CMK (cell line): Measurements from ENCODE around the gene NT5C.
"Not testable (repeated sequence)": the region's sequence is repeated elsewhere in the genome, so short reads cannot be mapped to it uniquely, and the experiment has no call there.

Experiments used
- DNase-seq: peaks from one replicate; pipeline ENCODE4 v3.0.0-alpha.2; 2010; ENCODE audit warnings: low read depth

The NT5C gene

DNA sequence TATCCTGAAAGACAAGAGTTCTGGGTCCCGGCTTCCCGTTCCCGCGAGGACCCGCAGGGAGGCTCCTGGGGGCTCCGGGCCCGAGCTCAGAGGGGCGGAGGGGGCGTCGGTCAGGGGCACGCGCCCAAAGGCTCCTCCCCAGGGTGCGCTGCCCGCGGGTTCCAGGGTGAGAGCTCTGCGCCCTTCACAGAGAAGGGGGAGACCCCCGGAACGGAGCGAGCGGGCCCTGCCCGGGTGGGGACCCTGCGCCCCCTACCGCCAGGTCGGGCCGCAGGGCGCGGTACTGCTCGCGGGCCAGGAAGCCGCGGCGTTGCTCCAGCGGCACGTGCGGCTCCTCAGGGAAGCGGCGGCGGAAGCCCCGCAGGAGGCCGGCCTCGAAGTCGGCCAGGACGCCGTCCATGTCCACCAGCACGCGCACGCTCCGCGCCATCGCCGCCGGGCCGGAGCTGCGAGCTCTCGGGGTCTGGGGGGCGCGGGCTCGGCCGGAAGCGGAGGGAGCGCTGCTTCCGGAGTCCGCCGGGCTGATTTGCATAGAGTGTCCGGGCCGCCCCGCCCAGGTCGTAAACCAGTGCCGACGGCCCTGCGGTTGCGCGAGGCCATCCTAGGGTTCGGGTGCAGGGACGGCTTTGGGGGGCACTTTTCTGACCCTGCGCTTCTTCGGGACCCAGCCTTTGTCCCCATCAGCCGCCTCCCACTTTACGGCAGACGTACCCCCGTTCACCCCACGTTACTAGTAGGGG lies at the start of gene NT5C:
Gene NT5C, minus strand, starts transcription at position 465 of the 740 bp plus-strand sequence. Its CDS starts 35 bp downstream, at position 430.
- peak; percentile 82 for DNase-seq

DNA sequence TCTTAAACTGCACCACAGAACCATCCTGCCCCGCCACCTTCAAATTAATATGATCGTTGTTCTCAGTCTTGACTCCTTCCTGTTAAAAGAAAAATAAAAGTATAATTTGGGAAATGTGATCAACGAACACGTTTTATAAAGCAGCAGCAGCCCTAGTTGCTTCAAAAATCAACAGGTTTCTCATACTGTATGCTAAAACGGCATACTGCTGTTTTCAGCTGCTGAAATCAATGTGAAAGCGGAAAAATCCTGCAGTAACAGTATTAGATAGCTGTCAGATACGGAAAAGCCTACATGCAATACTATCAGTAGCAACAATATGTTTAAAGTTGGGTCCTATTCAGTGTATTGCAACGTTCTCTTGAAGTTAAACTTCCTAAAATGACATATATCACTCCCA lies 49.6 kb upstream of the NT5C start:
- no peak for DNase-seq

DNA sequence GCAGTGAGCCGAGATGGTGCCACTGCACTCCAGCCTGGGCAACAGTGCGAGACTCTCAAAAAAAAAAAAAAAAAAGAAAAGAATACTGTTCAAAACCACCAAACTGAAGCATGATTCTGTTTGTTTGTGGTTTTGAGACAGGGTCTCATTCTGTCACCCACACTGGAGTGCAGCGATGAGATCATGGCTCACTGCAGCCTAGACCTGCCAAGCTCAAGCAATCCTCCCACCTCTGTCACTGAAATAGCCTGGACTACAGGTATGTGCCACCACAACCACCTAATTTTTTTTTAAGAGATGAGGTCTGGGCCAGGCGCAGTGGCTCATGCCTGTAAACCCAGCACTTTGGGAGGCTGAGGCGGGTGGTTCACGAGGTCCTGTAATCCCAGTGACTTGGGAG lies 46.9 kb upstream of the NT5C start:
- no peak for DNase-seq

DNA sequence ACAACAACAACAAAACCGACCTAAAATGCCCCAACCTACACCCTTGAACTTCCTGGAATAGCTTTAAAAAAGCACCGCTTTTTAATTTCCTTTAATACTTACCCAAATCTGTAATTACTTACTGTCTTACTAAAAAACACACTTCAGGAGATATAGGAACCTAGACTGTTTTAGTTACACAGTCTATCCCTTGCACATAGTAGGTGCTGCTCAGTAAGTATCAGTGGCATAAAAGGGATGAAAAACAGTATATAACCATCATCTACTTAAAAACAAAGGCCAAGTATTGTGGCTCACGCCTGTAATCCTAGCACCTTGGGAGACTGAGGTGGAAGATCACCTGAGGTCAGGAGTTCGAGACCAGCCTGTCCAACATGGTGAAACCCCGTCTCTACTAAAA lies 45.1 kb upstream of the NT5C start:
- no peak for DNase-seq

DNA sequence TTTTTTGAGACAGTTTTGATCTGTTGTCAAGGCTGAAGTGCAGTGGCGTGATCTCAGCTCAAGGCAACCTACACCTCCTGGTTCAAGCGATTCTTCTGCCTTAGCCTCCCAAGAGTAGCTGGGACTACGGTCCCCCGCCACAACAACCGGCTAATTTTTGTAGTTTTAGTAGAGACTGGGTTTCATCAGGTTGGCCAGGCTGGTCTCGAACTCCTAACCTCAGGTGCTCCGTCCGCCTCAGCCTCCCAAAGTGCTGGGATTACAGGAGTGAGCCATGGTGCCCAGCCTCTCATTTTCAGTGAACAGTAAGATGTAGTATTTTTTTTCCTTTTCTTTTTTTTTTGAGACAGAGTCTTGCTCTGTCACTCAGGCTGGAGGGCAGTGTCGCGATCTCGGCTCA lies 43.5 kb upstream of the NT5C start:
- no peak for DNase-seq

DNA sequence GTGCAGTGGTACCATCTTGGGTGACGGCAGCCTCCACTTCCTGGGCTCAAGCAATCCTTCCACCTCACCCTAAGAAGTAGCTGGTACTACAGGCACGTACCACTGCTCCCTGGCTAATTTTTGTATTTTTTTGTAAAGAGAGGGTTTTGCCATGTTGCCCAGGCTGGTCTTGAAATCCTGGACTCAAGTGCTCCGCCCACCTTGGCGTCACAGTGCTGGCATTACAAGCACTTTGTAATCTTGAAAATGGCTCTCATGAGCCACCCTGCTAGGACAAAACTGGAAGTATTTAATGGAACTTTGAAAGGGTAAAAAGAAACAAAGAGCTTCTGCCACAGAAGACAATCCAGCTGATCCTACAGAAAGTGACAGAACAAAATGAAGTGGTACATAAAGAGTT lies 42.0 kb upstream of the NT5C start:
- DNase-seq = no peak

DNA sequence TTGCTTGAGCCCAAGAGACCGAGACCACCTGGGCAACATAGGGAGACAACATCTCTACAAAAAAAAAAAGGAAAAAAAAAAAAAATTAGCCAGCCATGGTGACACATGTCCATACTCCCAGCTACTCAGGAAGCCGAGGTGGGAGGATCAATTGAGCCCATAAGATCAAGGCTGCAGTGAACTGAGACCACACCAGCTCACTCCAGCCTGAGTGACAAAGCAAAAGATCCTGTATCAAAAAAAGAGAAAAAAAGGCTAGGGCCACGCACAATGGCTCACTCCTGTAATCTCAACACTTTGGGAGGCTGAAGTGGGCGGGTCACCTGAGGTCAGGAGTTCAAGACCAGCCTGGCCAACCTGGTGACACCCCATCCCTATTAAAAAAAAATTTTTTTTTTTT lies 37.5 kb upstream of the NT5C start:
- DNase-seq = no peak

DNA sequence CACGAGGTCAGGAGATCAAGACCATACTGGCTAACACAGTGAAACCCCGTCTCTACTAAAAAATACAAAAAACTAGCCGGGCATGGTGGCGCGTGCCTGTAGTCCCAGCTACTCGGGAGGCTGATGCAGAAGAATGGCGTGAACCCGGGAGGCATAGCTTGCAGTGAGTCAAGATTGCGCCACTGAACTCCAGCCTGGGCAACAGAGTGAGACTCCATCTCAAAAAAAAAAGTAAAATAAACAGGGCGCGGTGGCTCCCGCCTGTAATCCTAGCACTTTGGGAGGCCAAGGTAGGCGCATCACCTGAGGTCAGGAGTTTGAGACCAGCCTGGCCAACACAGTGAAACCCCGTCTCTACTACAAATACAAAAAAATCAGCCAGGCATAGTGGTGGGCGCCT lies 33.1 kb upstream of the NT5C start:
- DNase-seq = not testable (repeated sequence)

DNA sequence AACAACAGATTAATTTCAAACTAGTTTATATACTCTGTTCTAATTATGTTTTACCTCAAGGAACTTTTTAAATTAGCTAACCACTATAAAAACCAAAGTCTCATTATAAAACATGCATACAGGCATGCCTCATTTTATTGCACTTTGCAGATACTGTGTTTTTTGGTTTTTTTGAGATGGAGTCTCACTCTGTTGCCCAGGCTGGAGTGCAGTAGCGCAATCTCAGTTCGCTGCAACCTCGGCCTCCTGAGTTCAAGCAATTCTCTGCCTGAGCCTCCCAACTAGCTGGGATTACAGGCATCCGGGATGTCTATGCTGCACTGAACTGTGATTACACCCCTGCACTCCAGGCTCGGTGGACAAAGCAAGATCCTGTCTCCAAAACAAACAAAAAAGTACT lies 31.5 kb upstream of the NT5C start:
- no peak for DNase-seq

DNA sequence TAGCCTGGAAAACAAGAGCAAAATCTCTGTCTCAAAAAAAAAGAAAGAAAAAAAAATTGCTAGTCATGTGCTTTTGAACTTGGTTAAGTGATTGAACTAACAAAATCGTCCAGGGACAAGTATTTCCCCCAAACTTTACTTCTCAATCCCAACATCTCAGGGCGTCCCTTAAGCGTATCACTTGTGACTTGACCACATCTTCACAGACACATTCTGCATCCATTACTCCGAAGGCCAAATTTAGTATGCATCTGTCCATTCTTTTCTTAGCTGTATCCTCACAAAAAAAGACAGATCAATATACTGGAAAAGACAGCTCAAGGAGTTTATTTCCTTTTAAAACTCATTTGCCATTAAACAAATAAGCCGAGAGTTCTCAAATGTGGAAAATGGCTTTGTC lies 28.7 kb upstream of the NT5C start:
- DNase-seq = no peak

DNA sequence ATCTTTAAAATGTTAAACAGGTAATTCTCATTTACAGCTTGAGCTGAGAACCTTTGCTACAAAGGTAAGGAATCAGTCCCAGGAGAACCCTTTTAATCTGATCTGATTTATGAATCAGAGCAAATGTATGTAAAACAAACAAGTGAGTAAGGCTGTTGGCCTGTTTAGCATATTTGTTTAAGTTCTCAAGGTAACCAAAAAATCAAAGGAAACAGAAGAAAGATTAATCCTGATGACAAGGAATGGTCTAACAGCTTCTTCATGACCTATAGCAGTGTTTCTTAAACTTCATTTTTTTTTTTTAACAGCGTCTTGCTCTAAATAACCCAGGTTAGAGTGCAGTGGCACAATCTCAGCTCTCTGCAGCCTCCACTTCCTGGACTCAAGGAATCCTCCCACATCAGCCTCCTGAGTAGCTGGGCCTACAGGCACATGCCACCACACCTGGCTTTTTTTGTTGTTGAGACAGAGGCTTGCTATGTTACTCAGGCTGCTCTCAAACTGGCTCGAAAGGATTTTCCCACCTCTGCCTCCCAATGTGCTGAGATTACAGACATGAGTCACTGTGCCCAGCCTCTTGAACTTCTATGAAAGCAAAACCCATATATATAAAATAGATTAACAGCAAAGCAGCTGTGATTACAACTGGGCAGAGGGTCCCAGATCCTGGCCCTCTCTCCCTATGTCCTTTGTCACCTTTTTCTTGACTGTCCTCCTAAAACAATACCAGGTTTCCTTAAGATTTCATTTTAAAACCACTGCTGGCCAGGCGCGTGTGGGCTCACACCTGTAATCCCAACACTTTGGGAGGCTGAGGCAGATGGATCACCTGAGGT lies 27.9 kb upstream of the NT5C start:
- no peak for DNase-seq

DNA sequence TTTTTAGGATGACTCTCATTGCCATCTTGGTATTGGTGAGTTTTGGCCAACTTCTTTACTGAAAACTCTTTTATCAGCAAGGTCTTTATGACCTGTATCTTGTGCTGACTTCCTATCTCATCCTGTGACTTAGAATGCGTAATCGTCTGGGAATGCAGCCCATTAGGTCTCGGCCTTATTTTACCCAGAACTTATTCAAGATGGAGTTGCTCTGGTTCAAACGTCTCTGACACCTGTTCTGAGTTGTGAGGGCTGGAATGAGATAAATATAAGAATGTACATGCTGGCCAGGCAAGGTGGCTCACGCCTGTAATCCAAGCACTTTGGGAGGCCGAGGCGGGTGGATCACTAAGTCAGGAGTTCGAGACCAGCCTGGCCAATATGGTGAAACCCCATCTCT lies 26.9 kb upstream of the NT5C start:
- DNase-seq = not testable (repeated sequence)

DNA sequence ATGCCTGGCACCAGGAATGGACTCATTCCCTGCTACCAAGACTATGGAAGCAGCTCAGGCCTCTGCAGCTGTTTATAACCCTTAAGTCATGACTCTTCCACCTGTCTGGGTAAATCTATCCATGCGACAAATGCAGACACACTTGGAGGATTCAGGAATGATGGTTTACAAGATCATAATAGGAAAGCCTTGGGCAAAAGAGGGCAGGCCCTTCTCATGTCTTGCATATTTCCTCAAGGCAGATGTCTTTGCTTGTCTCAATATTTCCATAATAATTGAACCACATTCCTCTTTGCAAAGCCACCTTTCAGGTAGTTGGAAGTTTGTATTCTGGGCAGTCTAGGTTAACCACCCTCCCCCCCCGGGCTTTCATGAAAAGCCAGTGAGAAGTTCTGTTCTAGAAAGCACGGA lies 23.7 kb upstream of the NT5C start:
- no peak for DNase-seq

DNA sequence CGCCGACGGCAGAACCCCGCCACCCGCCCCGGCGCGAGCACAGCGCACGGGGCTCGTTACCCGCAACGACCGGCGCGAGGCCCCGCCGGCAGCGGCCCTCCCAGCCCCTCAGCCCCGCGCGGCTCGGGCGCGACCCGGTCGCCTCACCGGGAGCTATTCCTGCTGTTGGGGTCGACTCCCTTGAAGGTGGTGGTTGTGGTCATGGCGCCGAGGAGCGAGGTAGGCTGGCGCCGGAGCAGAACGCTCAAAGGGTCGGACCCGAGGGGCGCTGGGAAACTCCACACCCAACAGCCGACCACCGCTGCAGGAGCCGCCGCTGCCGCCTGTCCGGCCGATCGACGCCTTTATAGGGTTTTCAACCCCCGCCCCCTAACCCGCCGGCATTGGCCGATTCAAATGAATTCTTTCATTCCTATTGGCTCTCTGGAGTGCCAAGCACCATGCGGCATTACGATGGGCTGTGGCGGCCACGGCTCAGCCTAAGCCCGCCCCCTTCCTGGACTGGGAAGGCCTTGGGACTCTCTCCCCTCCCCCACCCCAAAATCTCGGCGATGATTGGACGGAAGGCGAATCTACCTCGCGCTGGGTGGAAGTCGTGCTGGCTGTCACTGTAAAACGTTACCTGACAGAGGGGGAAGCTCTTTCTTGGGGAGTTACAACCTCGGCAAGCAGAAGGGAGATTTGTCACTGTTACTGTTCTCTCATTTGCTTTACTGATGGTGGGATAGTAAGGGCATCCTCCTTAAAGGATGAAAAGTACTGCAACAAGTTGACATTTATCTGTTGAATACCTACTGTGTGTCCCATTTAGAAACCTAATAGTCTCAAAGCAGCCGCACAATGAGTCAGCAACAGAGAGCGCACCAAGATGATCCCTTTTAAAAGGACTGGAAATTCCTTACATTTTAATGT lies 22.9 kb upstream of the NT5C start, which contains the start of gene JPT1:
Gene JPT1, minus strand, starts transcription at position 318 of the 912 bp plus-strand sequence. Its CDS starts 115 bp downstream, at position 203.
- DNase-seq = peak; percentile 92

DNA sequence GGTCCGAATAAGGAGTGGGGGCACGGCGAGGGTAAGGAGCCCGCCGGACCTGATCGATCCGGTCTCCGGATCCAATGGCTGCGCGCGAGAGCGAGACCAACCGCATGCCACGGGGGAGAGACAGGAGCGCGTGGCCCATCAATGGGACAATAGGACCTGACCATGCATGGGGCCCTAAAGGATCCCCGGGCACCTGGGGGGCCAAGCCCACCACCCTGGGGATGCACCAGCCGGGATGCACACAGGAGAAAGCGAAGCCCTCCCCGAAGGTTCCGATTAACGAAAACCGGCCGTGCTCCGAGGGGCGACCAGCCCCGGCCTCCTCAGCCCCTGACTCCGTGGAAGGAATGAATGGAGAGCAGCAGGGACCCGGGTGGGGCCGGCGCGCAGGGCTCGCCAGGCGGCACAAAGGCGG lies 22.2 kb upstream of the NT5C start:
- no peak for DNase-seq

DNA sequence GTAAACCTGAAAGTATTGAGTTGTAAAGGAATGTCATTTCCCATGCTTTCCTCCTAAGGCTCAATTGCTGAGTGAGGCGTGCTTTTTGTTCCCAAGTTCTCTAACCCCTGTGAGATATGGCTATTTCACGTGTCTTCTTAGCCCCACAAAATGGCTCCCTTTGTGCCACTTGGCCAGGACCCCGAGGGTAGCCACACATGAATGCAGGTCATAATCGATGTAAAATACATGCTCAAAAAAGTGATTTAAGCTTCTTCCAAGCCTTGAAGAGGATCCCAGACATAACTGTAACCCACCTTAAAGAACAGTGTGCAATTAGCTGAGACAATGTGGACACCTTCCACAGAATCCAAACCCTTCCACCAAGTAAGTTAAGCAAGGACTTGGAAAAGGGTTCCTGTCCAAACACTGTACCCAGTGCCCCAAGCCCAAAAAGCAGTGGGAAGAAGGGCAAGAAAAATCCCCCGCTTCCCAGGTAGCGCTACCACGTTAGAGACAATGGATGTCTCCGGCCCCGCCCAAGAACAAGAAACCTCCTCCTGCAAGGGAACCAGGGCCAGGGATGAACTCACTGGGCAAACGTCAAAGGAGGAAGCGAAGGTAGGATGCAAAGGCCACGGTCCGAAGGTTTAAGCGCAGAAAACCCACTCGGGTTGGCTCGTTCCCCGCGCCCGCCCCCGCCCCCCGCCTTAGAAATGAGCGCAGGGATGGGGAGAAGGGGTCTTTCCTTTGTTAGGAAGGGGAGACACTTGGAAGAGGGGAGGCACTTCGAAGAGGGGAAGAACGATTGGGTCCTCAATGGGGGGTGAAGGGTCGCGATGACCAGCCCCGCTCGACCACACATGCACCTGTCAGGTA lies 21.6 kb upstream of the NT5C start:
- no peak for DNase-seq

DNA sequence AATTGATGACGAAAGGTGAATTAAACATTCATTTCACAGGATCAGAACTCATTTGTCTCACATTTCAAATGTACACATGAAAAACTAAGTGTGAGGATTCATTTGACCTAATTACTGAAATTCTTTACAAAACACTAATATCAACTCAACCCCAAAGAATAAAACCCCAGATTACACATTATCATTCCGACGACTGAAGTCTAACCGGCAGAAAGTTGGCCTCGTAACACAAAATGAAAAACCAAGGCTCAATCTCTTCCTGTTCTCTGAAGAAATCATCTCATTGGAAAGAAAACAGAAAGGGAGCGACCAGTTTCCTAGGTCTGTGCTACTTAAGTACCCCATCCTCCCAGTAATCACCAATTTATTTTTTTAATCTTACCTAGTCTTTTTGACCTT lies 21.0 kb upstream of the NT5C start:
- DNase-seq = no peak

DNA sequence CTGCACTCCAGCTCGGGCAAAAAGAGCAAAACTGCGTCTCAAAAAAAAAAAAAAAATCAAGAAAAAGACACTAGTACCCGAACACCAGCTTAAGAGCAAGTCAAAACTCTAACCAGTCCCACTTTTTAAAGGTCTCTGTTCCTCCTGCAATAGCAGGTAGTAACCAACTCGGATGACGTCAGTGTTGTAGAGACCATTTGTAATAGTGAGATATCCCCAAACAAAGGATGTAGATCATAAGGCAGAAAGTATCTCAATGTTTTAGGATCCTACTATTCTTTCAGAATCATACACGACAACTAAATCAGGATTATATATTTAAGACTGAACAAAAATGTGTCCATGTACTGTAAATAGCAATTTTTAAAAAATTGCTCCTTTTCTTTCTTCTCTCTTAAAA lies 20.4 kb upstream of the NT5C start:
- no peak for DNase-seq

DNA sequence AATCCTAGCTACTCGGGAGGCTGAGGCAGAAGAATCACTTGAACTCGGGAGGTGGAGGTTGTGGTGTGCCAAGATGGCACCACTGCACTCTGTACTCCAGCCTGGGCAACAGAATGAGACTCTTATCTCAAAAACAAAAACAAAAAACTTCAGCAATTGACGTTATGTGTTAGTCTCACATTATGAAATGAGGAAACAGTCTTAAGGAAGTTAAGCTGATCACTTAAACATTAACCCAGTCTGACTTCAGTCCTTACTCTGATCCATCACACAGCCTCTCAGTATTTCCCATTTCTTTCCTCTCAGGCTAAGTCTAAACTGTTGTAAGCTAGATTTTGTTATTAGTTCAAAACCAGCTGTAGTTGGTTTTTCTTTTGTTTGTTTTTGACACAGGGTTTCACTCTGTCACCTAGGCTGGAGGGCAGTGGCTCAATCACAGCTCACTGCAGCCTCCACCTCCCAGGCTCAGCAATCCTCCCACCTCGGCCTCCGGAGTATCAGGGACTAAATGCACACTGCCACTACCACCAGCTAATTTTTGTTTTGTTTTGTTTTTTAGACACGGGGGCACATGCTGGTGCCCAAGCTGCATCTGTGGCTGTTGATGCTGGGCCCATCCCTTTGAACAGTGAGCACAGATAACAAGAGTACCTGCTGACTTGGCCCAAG lies 16.5 kb upstream of the NT5C start:
- DNase-seq = no peak

DNA sequence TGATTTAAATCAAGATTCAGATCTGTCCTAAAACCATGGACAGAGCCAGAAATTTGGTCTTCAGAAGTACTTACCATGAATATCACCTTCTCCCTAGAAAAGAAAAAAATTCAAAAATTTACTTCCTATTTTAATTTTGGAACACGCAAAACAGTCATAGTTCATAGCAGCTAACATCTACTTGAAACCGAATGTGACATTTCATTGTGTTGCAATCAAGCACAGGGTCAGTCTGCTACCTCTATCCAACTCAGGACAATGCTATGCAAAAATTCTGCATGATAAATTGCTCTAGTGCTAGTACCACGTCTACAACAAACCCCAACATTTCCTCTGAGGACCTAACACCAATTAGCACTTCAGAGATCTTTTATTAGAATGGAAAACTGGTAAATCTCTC lies 15.1 kb upstream of the NT5C start:
- DNase-seq = no peak
